Stimulated activated naive CD4-positive, alpha-beta T cell treated with Interleukin-2 at 50 U/mL for 16 hours (primary cell): ENCODE measurements around the gene TLX1.

Experiments used
- DNase-seq: peaks from one replicate; lab custom pipeline; 2025; lab: John Stamatoyannopoulos, UW

TLX1 gene

DNA sequence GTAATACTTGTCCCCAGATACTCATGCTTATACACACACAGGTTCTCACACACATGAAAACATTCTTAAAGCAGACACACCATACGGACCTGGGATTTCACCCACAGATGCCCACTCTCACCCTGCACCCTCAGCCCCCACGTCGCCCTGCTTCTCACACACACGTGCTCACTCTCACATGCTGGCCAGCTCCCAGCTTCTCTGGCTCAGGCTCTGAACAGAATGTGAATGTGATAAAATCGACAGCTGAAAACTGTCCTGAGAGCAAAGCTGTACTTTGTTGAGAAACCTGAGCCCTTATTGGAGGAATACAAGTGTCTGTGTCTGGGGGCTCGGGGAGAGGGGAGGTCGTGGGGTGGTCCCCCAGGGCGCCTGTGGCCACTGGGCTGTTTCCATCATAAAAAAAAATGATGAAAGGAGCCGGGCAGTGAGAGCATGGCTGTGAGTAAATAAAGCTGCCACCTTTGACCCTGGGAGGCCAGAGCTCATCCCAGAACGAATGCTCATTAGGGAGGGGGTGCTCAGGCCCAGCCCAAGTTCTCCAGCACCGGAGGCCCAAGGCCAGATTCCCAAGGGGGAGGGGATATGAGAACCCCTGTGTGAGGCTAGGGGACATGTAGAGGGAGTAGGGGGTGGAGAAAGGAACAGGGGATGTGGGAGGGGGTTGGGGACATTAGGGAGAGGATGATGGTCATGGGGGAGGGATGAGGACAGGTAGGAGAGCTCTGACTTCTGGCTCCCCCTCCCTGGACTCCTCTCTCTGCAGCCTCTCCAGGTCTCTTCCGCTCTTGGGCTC is 18.1 kb upstream of the TLX1 start:
- DNase-seq, result no peak

DNA sequence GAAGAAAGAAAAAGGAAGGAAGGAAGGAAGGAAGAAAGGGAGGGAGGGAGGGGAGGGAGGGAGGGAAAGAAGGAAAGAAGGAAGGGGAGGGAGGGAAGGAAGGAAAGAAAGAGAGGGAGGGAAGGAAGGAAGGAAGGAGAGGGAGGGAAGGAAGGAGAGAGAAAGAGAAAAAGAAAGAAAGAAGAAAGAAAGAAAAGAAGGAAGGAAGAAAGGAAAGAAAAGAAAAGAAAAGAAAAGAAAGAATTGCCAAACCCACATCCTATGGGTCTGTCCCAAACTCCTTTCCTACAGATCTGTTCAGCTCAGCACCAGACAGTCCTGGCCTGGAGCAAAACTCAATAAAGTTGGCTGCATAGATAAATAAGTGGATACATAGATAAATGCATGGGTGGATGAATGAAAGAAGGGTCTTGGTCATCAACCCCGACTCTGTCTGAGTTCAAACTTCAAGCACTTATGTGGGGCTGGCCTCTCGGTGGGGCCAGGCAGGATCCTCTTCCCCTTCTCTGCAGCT is 17.2 kb upstream of the TLX1 start:
- DNase-seq, result no peak

DNA sequence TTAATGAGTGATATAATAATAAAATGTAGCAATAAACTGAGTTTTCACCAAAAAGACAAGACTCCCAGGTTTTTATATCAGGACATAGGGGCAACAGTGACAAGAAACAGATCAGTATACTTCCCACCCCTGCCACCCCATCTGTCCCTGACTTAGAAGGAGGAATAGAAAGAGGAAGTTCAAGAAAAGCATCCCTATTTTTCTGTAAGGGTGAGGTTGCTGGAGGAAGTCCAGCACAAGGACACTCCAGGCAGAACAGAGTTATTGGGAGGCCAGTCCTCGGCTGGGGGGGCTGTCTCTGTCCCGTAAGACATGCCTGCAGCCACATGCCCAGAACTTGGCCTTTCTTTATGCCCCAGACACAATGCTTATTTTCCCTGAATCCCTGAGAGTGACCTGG is 16.5 kb upstream of the TLX1 start:
- DNase-seq, result no peak

DNA sequence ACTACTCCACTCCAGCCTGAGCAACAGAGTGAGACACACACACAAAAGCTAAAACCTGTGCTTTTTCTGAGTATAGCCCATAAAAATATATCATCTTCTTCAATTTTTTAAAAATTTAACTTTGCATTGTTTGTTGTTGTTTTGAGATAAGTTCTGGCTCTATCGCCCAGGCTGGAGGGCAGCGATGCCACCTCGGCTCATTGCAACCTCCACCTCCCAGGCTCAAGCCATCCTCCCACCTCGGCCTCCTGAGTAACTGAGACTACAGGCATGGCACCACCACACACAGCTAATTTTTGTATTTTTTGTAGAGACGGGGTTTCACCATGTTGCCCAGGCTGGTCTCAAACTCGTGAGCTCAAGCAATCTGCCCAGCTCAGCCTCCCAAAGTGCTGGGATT is 14.3 kb upstream of the TLX1 start:
- no peak for DNase-seq

DNA sequence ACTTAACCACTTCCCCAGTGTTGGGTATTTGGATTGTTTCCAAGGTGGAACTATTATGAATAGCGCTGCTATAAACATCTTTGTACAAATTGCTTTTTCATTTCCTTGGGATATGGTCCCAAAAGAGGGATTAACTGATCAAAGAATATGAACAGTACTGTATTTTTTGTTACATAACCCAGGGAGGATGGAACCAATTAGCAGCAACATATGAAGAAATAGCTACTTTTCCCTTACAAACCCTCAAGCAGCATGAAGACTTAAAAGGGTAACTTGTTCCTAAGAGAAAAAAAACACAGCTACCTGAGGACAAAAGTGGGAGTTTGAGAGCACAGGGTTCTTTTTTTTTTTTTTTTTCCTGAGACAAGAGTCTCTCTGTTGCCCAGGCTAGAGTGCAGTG is 13.1 kb upstream of the TLX1 start:
- DNase-seq, result no peak

DNA sequence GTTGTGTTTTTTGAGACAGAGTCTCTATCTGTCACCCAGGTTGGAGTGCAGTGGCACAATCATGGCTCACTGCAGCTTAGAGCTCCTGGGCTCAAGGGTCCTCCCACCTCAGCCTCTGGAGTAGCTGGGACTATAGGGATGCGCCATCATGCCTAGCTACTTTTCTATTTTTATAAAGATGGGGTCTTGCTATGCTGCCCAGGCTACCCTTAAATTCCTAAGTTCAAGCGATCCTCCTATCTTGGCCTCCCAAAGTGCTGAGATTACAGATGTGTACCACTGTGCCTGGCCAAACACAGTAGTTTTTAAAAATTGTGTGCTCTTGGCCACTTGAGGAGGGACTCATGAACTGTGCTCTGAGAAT is 10.6 kb upstream of the TLX1 start:
- DNase-seq, result no peak

DNA sequence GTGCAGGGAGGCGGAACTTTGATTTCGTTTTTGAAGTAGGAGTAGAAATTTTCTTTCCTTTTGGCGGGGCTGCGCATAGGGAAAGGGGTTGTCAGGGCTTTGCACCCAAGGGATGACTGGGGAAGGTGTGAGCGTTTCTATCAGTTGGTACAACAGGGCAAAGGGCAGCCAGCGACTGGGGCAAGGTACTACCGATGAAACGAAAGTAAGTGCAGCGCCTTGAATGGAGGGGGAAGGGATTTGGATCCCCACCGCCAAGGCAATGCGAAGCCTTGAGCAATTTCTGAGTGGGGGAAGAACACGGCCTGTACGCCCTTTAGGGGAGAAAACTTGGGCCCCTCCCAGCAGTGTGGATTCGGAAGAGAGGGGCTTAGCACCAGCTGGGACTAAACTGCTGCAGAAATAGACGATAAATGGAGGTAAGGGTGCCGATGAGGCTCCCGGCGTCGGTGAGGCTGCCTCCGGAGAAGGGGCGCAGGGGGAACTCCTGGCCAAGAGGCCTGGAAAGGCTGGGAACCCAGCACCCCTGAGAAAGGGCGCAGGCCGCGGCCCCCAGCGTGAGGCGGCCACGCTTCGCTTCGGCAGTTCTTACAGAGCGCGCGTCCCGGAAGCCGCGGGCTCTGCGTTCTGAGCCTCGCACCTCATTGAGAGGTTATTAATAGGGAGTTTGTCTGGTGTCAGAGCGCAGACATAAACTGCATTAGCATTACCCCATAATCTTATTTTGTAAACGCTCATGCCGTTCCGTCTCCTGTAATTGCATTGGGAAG is 10.0 kb upstream of the TLX1 start:
- no peak for DNase-seq

DNA sequence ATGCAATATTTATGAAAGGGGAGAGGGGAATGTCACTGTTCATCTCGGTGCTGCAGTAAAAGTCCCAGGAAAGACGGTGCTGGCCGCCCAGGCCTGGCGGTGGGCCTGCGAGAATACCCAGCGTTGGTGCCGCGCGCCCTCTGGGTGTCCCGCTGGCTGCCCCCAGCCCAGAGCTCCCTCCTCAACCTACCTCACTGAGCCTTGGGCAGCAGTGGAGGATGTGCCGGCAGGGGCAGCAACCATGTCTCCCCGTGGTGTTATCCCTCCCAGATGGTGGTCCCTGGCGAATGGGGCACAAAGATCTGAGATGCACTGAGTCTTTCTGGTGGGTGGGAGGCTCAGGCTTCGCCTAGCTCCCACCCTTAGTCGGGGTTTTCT is 9.5 kb upstream of the TLX1 start:
- no peak for DNase-seq

DNA sequence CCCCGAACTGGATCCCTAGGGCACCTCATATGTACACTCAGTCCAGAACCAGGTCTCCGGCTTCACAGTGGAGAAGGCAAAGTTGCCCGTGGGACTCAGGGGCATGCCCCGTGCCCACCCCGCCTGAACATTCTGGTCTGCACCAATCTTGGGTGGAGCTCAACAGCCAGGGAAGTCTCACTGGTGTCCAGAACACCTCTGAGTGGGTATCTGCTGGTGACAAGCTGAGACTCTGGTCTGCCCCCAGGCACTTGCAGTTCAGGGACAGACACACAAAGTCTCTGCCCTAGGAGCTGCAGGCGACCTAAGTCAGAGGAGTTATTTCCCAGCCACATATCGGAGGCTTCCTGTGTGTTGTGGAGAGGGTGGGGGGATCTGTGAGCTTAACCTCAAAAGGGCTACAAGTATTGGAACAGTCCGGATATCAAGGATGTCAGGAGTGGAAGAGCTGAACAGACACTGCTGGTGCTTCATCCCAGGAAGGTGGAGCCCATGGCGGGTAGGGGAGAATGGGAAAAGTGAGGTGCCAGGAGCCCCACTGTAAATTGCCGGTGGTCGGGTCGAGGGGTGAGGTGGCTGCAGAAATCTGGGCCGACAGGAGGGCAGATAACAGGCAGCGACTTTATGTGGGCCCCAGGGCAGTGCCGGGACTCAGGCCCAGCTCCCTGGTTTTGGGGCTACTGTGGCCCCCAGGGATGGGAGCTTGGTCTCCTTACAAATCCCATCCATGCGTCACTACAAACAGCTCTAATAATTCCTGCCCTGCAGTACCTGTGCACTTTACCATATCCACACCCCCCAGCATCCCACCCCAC is 8.6 kb upstream of the TLX1 start:
- DNase-seq, result no peak

DNA sequence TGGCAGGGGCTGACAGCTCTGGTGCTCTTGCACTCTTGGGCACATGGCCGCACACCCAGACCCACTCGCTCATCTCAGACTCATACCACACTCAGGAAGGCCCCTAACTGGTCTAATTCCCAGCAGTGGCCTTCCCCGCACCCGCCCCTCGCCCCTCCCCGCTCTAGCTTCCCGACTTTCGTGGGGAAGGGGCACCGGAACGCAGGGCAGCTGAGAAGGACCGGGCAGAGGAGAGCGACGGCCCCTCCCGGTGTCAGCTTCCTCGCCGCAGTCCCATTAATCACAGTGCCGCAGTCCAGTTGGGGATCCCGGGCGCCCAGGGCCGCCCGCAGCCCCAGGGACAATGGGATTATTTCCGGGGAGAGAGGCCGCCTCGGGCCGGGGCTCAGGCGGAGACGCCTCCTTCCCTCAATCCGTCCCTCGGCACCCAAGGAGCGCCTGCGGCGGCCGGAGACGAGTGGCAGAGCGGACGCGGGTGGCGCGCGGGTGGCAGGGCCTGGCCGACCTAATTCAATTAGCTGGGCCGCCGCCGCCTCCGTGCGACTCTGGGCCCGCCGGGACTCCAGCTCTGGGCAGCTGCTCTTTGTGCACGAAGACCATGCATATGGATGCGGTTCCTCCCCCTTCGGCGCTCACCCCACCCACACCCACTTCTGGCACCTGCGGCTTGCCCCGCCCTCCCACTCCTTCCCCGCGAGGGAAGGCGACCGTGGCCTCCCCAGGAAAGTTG is 7.8 kb upstream of the TLX1 start:
- DNase-seq, result no peak

DNA sequence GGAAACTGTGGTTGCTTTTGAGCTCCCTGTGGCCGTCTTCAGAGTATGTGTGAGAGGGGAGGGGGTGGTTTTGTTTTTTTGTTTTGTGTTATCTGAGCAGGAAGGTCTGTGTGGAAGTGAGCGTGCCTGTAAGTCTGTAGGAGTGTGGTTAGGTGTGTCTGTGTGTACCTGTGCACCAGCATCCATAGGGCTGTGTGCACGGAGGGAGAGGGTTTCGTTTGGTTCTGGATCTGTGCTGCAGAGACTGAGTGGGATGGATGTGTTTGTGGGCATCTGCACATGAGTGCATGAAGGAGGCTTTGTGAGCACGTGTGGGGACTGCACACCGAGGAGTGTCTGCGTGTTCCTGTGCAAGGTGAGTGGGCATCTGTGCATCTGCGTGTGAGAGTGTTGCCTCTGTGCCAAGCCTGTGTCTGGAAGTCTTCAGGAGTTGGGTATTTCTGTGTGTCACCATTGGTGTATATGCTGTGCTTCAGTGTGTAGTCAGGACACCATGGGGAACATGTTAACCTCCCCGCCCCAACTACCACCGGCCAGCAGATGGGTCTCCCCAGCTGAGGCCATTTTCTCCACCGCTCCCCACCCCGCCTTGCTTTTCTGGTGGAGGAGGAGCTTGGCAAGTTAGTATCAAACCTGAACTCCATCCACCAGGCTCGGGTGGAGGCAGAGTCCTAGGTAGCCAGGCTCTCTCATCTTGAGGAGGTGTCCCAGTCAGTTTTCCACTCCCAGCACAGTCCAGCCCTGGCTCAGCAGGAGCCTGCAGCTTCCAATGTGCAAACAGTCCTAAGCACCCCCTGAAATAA is 7.1 kb upstream of the TLX1 start:
- no peak for DNase-seq

DNA sequence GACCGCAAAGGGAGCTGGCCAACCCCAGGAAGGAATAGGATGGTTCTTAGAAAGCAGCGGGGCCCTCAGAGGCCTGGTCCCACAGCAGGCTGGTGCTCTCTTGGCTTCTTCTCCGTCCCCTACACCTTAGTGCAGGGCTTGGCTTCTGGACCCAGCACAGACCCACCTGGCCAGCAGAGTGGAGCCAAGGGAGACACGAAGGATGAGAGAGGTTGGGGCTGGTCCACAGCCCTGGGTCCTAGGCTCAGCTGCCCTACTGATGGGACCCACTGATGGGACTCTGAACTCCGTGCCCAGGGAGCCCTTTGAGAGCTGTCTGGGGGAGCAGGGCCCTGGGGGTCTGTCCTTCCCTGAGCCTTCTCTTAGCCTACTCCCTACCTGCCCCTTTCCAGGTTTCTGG is 6.2 kb upstream of the TLX1 start:
- no peak for DNase-seq

DNA sequence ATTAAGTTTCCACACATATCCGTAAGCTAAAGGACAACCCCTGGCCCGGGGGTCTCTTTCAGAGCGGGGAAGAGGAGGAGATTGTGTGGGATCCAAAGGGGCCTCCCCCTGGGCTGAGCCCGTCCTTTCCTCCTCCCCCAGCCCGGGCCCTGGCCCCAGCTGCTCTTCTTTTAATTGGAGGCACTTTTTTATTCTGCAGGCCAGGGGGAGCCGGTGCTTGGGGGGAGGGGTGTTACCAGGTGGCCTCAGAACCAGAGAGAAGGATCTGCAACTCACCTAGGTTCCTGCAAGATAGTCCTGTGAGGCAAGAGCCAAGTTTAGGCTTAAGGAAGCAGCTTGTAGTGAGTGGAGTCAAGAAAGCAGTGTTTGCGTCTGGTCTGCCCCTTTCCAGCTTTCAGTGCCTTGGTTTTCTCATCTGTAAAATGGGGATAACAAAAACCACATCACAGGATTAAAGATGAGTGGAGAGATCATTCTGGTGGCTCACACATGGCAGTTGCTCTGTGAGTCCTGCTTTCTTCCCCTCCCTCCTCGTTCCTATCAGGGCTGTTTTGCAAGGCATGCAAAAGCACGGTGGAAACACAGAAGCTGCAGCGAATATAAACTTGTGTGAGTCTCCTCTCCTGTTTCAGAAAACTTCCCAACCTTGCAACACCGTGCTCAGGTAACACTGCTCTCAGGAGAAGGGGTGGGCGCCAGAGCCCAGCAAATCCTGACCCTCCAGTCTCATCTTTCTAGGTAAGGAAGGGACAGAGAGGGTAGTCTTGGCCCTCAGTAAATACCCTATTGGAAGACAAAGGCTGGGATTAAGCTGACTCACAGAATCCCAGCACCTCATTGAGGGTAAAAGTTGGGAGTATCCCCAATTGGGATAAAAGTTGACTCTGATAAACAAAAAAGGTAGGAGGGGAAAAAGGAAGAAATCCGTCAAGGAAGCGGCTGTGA is 4.1 kb upstream of the TLX1 start:
- no peak for DNase-seq

DNA sequence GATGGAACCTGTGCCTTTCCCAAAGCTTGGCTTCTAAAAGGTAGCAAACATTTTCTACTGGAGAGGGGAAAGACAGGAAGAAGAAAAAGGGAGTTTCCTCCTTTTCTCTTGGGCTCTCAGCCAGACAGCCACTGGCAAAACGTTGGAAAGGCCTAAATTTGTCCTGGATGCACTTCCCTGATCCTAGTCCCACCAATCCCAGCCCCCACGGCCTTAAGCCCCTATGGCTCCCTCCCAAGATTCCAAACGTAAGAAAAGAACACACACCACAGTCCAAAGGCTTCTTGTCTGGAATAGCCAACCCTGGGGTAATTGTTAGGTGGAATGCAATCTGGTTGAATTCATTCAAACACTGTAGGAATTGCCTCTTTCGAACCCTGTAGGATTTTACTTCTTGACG is 959 bp upstream of the TLX1 start:
- no peak for DNase-seq

DNA sequence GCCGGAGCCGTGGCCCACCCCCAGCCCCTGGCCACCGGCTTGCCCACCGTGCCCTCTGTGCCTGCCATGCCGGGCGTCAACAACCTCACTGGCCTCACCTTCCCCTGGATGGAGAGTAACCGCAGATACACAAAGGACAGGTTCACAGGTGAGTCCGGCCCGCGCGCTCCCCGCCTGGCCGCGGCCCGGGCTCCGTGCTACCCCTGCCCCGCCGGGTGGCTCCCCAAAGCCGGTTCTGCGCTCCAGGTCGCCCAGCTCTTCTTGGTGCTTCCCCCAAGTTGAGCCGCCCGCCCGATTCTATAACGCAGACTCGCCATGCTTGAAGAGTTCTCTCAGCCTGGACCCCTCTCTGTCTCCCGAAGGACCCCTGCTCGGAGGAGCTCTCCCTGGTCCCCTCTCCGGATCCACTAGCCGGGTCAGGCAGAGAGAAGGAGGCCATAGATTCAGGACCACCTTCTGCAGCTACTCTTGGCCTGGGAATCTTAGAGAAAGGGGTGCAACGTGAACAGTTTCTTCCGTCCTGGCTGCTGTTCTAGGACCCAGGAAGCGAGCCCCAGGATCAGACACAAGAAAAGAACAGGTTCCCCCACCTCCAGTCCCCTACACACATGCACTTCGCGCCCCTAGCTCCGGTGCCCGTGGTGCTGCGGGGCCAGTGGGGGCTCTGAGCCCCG is 999 bp downstream of the TLX1 start:
- no peak for DNase-seq

DNA sequence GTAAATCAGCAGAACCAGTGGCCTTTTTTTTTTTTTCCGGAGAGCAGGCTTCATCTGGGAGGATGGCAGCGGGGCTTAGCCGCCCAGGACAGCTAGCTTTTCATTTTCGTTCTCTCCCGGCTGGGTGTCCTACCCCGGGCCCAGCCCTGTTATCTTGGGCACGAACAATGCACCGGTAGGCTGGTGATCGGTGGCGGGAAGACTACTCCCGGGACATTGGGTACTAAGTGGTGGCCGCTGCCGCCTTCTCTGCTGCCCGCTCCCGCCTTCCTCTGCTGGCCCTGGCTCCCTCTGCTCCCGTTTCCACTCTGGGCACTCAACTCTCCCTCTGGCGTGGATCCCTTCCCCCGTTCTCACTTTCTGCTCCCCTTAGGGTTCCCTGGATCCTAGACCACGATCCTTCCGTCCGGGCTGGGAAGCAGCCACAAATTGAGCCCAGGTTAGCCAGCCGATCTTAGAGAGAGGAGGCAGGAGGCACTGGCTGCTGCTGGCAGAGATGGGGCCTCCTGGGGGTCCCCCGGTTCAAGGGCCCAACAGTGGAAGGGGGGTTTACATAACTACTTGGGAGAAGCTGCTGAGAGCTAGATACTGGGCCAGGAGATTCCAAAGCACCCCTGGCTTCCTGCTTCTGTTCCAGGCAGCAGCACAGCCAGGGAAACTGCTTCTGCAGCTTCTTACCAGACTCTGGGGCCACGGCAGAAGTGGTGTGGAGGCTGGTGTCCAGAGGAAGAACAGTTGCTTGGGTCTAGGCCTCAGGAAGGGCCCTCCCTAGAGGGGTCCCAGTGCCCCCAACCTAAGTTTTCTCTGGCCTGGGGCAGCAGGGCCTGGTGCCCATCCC is 1.8 kb downstream of the TLX1 start:
- DNase-seq, result no peak

DNA sequence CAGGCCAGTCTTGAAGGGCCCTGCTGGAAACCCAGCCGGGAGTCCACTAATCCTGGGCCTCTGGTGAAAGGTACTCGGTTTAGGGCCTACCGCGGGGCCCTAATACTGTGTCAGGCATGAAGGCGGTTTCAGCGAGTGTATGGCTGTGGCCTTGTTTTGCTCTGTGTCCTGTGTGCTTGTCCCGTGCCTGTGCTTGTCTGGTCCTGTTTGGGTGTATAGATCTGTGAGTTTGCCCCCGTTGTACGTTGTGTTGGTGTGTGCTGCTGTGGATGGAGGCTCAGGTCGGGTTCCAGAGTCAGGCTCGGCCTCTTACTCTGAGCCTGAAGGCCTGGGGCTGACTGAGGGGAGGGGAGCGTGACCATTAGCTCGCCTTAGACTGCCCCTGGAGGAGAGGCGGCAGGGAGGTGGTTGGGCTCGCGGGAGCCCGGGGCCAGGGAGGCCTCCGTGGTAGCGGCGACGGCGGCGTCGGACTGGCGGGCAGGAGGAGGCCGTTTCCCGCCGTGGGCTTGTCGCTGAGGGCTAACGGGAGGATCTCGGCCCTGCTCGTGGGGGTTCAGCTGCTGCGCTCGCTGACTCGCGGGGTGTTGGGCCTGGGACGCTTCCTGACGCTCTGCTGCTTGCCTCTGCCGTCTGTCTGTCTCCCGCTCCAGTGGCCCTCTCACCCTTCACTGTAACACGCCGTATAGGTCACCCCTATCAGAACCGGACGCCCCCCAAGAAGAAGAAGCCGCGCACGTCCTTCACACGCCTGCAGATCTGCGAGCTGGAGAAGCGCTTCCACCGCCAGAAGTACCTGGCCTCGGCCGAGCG is 2.6 kb downstream of the TLX1 start:
- no peak for DNase-seq
